ENCODE measurements around the gene CXorf49.

The CXorf49 gene

GRCh38 chrX:71668248-71668595, 49.9 kb downstream of the CXorf49 start:
- Histone ChIP-seq H3K9ac (ENCODE audit: low read depth, low read length) (no peak overlapping the region), H3K4me2 (ENCODE audit: insufficient read depth, low read length) (no peak overlapping the region), H3K4me1 (ENCODE audit: insufficient read depth, low read length) (no peaks in the 10 kb centered on the region), H3K27ac (ENCODE audit: low read length) (no peak overlapping the region), H3K4me3 (ENCODE audit: low read depth in 1 of 2, low read length in 2 of 2) (no peak overlapping the region), H2AFZ (ENCODE audit: low read depth, low read length) (no peak overlapping the region), H3K36me3 (ENCODE audit: insufficient read depth, low read length) (no peaks in the 10 kb centered on the region), H4K20me1 (ENCODE audit: insufficient read depth, low read length) (no peaks in the 10 kb centered on the region; the same call in 1 of the 2 replicates), H3K9me3 (ENCODE audit: insufficient read depth, low read length, severe bottlenecking) (no peaks in the 10 kb centered on the region), H3K79me2 (ENCODE audit: insufficient read depth, low read length) (no peaks in the 10 kb centered on the region), H3K27me3 (ENCODE audit: insufficient read depth, low read length, poor library complexity) (peaks cover 20% of the 10 kb centered on the region)
- DNase-seq, result no peak
- TF ChIP-seq EZH2 (IDR thresholded peaks at IDR 0.05; ENCODE audit: borderline replicate concordance, low read depth, low read length, severe bottlenecking), result no peak
- no peak for TF ChIP-seq CTCF (IDR thresholded peaks at IDR 0.05; ENCODE audit: borderline replicate concordance, extremely low read depth, low read length, poor library complexity, severe bottlenecking)
- no peak for ATAC-seq (ENCODE audit: insufficient read depth, low read depth)

GRCh38 chrX:71667328-71668247, 50.5 kb downstream of the CXorf49 start, which contains the start of gene LOC101059915:
LOC101059915 (plus strand) TSS chrX:71667546.
- no peak within 1 kb of the TSS for H3K4me3 ChIP-seq (ENCODE audit: low read depth in 1 of 2, low read length in 2 of 2)
- no peaks in the 10 kb centered on the region; the same call in 1 of the 2 replicates for H4K20me1 ChIP-seq (ENCODE audit: insufficient read depth, low read length)
- no peaks in the 10 kb centered on the region for H3K36me3 ChIP-seq (ENCODE audit: insufficient read depth, low read length)
- DNase-seq (no peak), ATAC-seq (ENCODE audit: insufficient read depth, low read depth) (no peak)
- no peak within 1 kb of the TSS for H3K27ac ChIP-seq (ENCODE audit: low read length)
- H3K79me2 ChIP-seq (ENCODE audit: insufficient read depth, low read length), result no peaks in the 10 kb centered on the region
- no peak for TF ChIP-seq CTCF (IDR thresholded peaks at IDR 0.05; ENCODE audit: borderline replicate concordance, extremely low read depth, low read length, poor library complexity, severe bottlenecking)
- no peak for TF ChIP-seq EZH2 (IDR thresholded peaks at IDR 0.05; ENCODE audit: borderline replicate concordance, low read depth, low read length, severe bottlenecking)
- H3K4me2 ChIP-seq (ENCODE audit: insufficient read depth, low read length), result no peak within 1 kb of the TSS
- no peak within 1 kb of the TSS for H2AFZ ChIP-seq (ENCODE audit: low read depth, low read length)
- H3K27me3 ChIP-seq (ENCODE audit: insufficient read depth, low read length, poor library complexity), result peaks cover 20% of the 10 kb centered on the region
- peaks cover 2% of the 10 kb centered on the region for H3K4me1 ChIP-seq (ENCODE audit: insufficient read depth, low read length)
- no peak within 1 kb of the TSS for H3K9ac ChIP-seq (ENCODE audit: low read depth, low read length)
- H3K9me3 ChIP-seq (ENCODE audit: insufficient read depth, low read length, severe bottlenecking), result no peaks in the 10 kb centered on the region

- ATAC-seq (ENCODE audit: insufficient read depth, low read depth) (no peak), DNase-seq (no peak)
- H3K4me1 ChIP-seq (ENCODE audit: insufficient read depth, low read length), result peaks cover 7% of the 10 kb centered on the region
- no peaks in the 10 kb centered on the region for H3K79me2 ChIP-seq (ENCODE audit: insufficient read depth, low read length)
- H3K4me3 ChIP-seq (ENCODE audit: low read depth in 1 of 2, low read length in 2 of 2), result no peak overlapping the region
- no peak overlapping the region for H3K9ac ChIP-seq (ENCODE audit: low read depth, low read length)
- H3K36me3 ChIP-seq (ENCODE audit: insufficient read depth, low read length), result no peaks in the 10 kb centered on the region
- H2AFZ ChIP-seq (ENCODE audit: low read depth, low read length), result no peak overlapping the region
- H3K9me3 ChIP-seq (ENCODE audit: insufficient read depth, low read length, severe bottlenecking), result no peaks in the 10 kb centered on the region
- peaks cover 6% of the 10 kb centered on the region for H4K20me1 ChIP-seq (ENCODE audit: insufficient read depth, low read length)
- no peak overlapping the region for H3K4me2 ChIP-seq (ENCODE audit: insufficient read depth, low read length)
- no peak overlapping the region for H3K27ac ChIP-seq (ENCODE audit: low read length)
- no peak for TF ChIP-seq CTCF (IDR thresholded peaks at IDR 0.05; ENCODE audit: borderline replicate concordance, extremely low read depth, low read length, poor library complexity, severe bottlenecking)
- no peak for TF ChIP-seq EZH2 (IDR thresholded peaks at IDR 0.05; ENCODE audit: borderline replicate concordance, low read depth, low read length, severe bottlenecking)
- H3K27me3 ChIP-seq (ENCODE audit: insufficient read depth, low read length, poor library complexity), result peaks cover 14% of the 10 kb centered on the region
These were observed 51.6 kb downstream of the CXorf49 start for GRCh38 chrX:71666240-71667223.
